Endothelial cell of umbilical vein (primary cell): ENCODE data around the gene NR1H4. TPM values are rescaled to one million over a fixed set of nuclear protein-coding genes. Genes with fewer than 3 reads are reported as not detected.

Experiments
- BruUV-seq: library from RNA; stranded (reverse); fragments of 400-500 nt; replicated peaks from 2 replicates; lab custom pipeline; 2021; lab: Mats Ljungman, UMichigan
- CTCF ChIA-PET: fragments of 300-600, 350-600 bp; sonication (Branson Sonifier 250); formaldehyde crosslinking; loops from one replicate; lab custom pipeline; 2021; ENCODE audit warnings: antibody characterized with exemption, inconsistent platforms; lab: Charles Lee
- POLR2A ChIA-PET: fragments of 300-600, 350-600 bp; sonication (Branson Sonifier 250); formaldehyde crosslinking; loops from one replicate; lab custom pipeline; 2021; ENCODE audit warnings: antibody characterized with exemption, inconsistent platforms; lab: Charles Lee
- DNase-seq: peaks from one replicate; pipeline ENCODE4 v3.0.0-alpha.2; 2011; ENCODE audit warnings: low read depth, low spot score
- FAIRE-seq: peaks from 2 replicates; lab custom pipeline; 2011; peaks lifted over from hg19 to GRCh38; lab: Jason Lieb, UNC
- H2AFZ ChIP-seq: 2 replicates; pipeline ENCODE4 v1.6.0; 2012; ENCODE audit warnings: low read depth, low read length, control low read depth, inconsistent platforms
- H3K27ac ChIP-seq: 2 replicates; pipeline ENCODE4 v1.5.1; 2011; ENCODE audit warnings: low read depth, mild to moderate bottlenecking, control low read depth, low read length, moderate library complexity; ENCODE audit not compliant: insufficient read depth
- H3K27me3 ChIP-seq, 2 experiments: 2 replicates each; pipeline versions ENCODE4 v1.6.0 to v1.6.1; 2011; ENCODE audit warnings: low read length in 2 of 2, mixed read lengths in 1 of 2; ENCODE audit not compliant: control insufficient read depth in 2 of 2, insufficient read depth in 2 of 2
- H3K36me3 ChIP-seq, 2 experiments: 2 replicates in 1 of 2; 3 replicates in 1 of 2; pipeline ENCODE4 v1.5.1; 2011; ENCODE audit warnings: low read length in 2 of 2, mild to moderate bottlenecking in 1 of 2, moderate library complexity in 1 of 2; ENCODE audit not compliant: control insufficient read depth in 2 of 2, insufficient read depth in 2 of 2; ENCODE audit errors: extremely low read depth in 1 of 2
- H3K4me1 ChIP-seq: 3 replicates; pipeline ENCODE4 v1.5.1; 2011; ENCODE audit warnings: mild to moderate bottlenecking, low read length; ENCODE audit not compliant: control insufficient read depth, insufficient read depth; ENCODE audit errors: extremely low read depth
- H3K4me2 ChIP-seq: 2 replicates; pipeline ENCODE4 v1.6.1; 2011; ENCODE audit warnings: low read length, control low read depth, mixed read lengths; ENCODE audit not compliant: insufficient read depth
- H3K4me3 ChIP-seq, 3 experiments: fragments of 200-600 bp in 1 of 3; sonication (generic), shearing (Covaris generic) in 1 of 3; replicated peaks in 1 of 3; 2 replicates each; pipeline ENCODE4 v1.5.1; 2011 to 2016; ENCODE audit warnings: control low read depth in 3 of 3, low read length in 3 of 3, mild to moderate bottlenecking in 2 of 3, inconsistent platforms in 1 of 3, low read depth in 1 of 3, moderate library complexity in 1 of 3; ENCODE audit not compliant: insufficient read depth in 1 of 3
- H3K79me2 ChIP-seq: 2 replicates; pipeline ENCODE4 v1.6.0; 2012; ENCODE audit warnings: low read length, inconsistent platforms; ENCODE audit not compliant: control insufficient read depth, insufficient read depth
- H3K9ac ChIP-seq: replicated peaks from 2 replicates; pipeline ENCODE3; 2011; ENCODE audit warnings: low read length, control low read depth; ENCODE audit not compliant: insufficient read depth; ENCODE audit errors: extremely low read depth
- H3K9me1 ChIP-seq: replicated peaks from 3 replicates; pipeline ENCODE4 v1.6.0; 2011; ENCODE audit warnings: mild to moderate bottlenecking, low read length; ENCODE audit not compliant: control insufficient read depth, insufficient read depth; ENCODE audit errors: extremely low read depth
- H3K9me3 ChIP-seq: replicated peaks from 2 replicates; pipeline ENCODE4 v1.5.1; 2012; ENCODE audit warnings: low read length, inconsistent platforms; ENCODE audit not compliant: control insufficient read depth, insufficient read depth
- H4K20me1 ChIP-seq: replicated peaks from 2 replicates; pipeline ENCODE3; 2011; ENCODE audit warnings: mild to moderate bottlenecking, low read length; ENCODE audit not compliant: control insufficient read depth, insufficient read depth; ENCODE audit errors: extremely low read depth
- EZH2 ChIP-seq: IDR thresholded peaks from 2 replicates; pipeline ENCODE4 v1.6.1; 2012; ENCODE audit warnings: borderline replicate concordance, low read depth, mild to moderate bottlenecking, moderate library complexity, low read length, inconsistent platforms; ENCODE audit not compliant: severe bottlenecking
- FOS ChIP-seq: IDR thresholded peaks from 2 replicates; pipeline ENCODE4 v1.6.1; 2011; ENCODE audit warnings: mild to moderate bottlenecking, low read length, moderate library complexity, borderline replicate concordance; ENCODE audit not compliant: insufficient read depth
- GATA2 ChIP-seq: IDR thresholded peaks from 2 replicates; pipeline ENCODE4 v1.7.0; 2011; ENCODE audit warnings: low read depth, mild to moderate bottlenecking, moderate library complexity, mixed read lengths, low read length; ENCODE audit not compliant: insufficient read length, insufficient read depth
- JUN ChIP-seq: IDR thresholded peaks from 2 replicates; pipeline ENCODE4 v1.6.1; 2011; ENCODE audit warnings: borderline replicate concordance, low read depth; ENCODE audit not compliant: insufficient read length, insufficient read depth
- POLR2A ChIP-seq: IDR thresholded peaks from 2 replicates; pipeline ENCODE4 v1.6.1; 2012; ENCODE audit warnings: low read depth, mild to moderate bottlenecking, control low read depth, low read length
- POLR2AphosphoS5 ChIP-seq: IDR thresholded peaks from 2 replicates; pipeline ENCODE4 v1.6.1; 2012; ENCODE audit warnings: low read depth, mild to moderate bottlenecking, control low read depth, low read length, moderate library complexity; ENCODE audit not compliant: insufficient read depth
- dilution Hi-C: fragments of 300-500 bp; cut with MboI; formaldehyde crosslinking; loops from one replicate; pipeline ENCODE4 v1.15.0; 2019; ENCODE audit warnings: low sequenced_read_pairs; ENCODE audit not compliant: extremely low pct_ligation_motif_present
- intact Hi-C: fragments of 100-400 bp; cut with micrococcal nuclease; formaldehyde crosslinking; loops from one replicate; pipeline ENCODE4 v1.10.0; 2022
- polyA plus RNA-seq, 4 experiments: library from polyadenylated mRNA; depleted of rRNA in 3 of 4; stranded (reverse) in 3 of 4; unstranded in 1 of 4; fragments of >200 nt; gene quantifications; 2 replicates each; pipeline versions ENCODE4 v1.2.1 to v1.2.3, GENCODE V29; 2011 to 2012; ENCODE audit warnings: missing spikeins in 1 of 4
- total RNA-seq: library from RNA; stranded (reverse); gene quantifications from 2 replicates; pipeline ENCODE4 v1.2.3, GENCODE V29; 2021

The NR1H4 gene
- total and polyA plus RNA-seq, 2 donors (not counting 3 experiments of a cell fraction or from before 2014, with no cell fraction given), result not detected

- no peak for DNase-seq
- dilution Hi-C loops, result no loop called here
Measured at GRCh38 chr12:100493396-100494012, 19.8 kb downstream of the NR1H4 start.

GRCh38 chr12:100494026-100494425 lies 20.4 kb downstream of the NR1H4 start:
- Histone ChIP-seq H3K27ac (no peak overlapping the region), H3K79me2 (no peaks in the 10 kb centered on the region), H3K9me1 (no peaks in the 10 kb centered on the region), H3K9me3 (no peaks in the 10 kb centered on the region), H4K20me1 (no peaks in the 10 kb centered on the region), H3K9ac (no peak overlapping the region), H3K36me3 (no peaks in the 10 kb centered on the region), H3K27me3 (no peaks in the 10 kb centered on the region), H3K4me1 (no peaks in the 10 kb centered on the region), H3K4me3 (no peak overlapping the region), H3K4me2 (no peak overlapping the region), H2AFZ (no peak overlapping the region)
- intact Hi-C loops, result no loop called here
- ChIA-PET POLR2A (no interaction called here), CTCF (no interaction called here)
- DNase-seq, result no peak
- TF ChIP-seq GATA2 (no peak), POLR2A (no peak), POLR2AphosphoS5 (no peak), EZH2 (no peak), FOS (no peak), JUN (no peak)
- dilution Hi-C loops, result no loop called here
- no TSS peak for BruUV-seq
- FAIRE-seq, result no peak

More at GRCh38 chr12:100493396-100494012, 19.8 kb downstream of the NR1H4 start:
- no peak for FAIRE-seq
- TF ChIP-seq EZH2, result no peak
- no peaks in the 10 kb centered on the region for H3K4me1 ChIP-seq
- H4K20me1 ChIP-seq, result no peaks in the 10 kb centered on the region
- no peak overlapping the region for H3K4me3 ChIP-seq
- no peaks in the 10 kb centered on the region for H3K36me3 ChIP-seq
- BruUV-seq, result no TSS peak
- H3K27me3 ChIP-seq, result no peaks in the 10 kb centered on the region
- CTCF ChIA-PET, result no interaction called here
- POLR2A ChIA-PET, result no interaction called here
- no peak overlapping the region for H3K9ac ChIP-seq
- H3K27ac ChIP-seq, result no peak overlapping the region
- no peaks in the 10 kb centered on the region for H3K9me1 ChIP-seq
- intact Hi-C loops, result no loop called here
- no peak overlapping the region for H2AFZ ChIP-seq
- no peaks in the 10 kb centered on the region for H3K9me3 ChIP-seq
- no peaks in the 10 kb centered on the region for H3K79me2 ChIP-seq
- H3K4me2 ChIP-seq, result no peak overlapping the region
